ENCODE measurements around the gene SBF2.
A peak's percentile ranks its signal among the peaks of the same experiment; 100 is the strongest.

Gene SBF2

GRCh38 chr11:10317776-10318526 lies 23.9 kb upstream of the SBF2 start:
- DNase-seq (ENCODE audit: low read depth in 4 of 4, low spot score in 1 of 4): no peak

DNA sequence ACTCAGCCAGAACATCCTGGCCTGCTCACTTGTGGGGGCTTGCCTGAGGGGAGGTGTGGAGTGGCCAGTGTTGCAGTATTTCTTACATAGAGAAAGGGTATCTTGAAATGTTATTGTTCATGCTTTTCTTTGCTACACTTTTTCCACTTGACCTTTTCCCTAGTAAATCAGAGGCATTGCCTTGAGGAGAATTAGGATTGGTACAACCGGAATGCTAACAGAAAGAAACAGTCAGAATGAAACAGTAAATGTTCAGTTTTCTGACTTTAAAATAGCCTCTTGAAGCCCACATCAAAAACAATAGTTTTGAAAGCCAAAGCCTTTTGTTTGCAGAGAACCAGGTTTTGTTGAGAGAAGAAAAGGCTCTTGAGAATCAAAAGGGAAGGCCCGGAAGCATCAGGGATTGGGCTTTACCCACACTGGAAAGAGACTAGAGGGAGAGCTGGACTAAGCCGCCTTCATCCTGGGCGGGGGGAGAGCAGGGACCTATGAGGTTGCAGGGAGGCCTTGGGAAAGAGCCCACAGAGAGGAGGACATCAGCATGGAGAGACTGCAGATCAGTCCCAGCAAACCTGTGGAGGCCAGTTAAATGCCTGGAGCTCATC lies 23.2 kb upstream of the SBF2 start:
- no peak for DNase-seq (ENCODE audit: low read depth in 4 of 4, low spot score in 1 of 4)

DNA sequence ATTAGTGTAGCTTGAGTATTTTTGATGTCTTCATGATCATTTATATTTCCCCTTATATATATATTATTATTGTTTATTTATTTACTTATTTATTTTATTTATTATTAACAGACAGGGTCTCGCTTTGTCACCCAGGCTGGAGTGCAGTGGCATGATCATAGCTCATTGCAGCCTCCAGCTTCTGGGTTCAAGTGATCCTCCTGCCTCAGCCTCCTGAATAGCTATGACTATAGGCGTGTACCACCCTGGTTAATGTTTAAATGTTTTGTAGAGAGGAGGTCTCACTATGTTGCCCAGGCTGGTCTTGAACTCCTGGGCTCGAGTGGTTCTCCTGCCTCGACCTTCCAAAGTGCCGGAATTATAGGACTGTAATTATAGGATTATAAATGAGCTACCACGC lies 21.1 kb upstream of the SBF2 start:
- DNase-seq (ENCODE audit: low read depth in 4 of 4, low spot score in 1 of 4): no peak

- no peak for DNase-seq (ENCODE audit: low read depth in 4 of 4, low spot score in 1 of 4)
Measured at GRCh38 chr11:10314199-10315072, 20.4 kb upstream of the SBF2 start.

DNA sequence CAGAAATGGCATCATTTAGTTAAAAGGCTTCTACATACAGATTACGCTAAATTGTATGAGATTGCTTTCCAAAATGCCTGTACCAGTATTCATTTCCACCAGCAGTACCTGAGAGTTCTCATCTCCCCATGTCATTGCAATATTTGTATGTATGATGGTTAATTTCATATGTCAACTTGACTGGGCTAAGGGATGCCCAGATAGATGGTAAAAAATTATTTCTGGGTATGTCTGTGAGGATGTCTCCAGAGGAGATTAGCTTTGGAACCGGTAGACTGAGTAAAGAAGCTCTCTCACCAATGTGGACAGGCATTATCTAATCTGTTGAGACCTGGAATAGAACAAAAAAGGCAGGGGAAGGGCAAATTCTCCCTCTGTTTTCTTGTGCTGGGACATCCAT lies 17.8 kb upstream of the SBF2 start:
- no peak for DNase-seq (ENCODE audit: low read depth in 4 of 4, low spot score in 1 of 4)

GRCh38 chr11:10310301-10310841 lies 16.4 kb upstream of the SBF2 start:
- no peak for DNase-seq (ENCODE audit: low read depth in 4 of 4, low spot score in 1 of 4)

DNA sequence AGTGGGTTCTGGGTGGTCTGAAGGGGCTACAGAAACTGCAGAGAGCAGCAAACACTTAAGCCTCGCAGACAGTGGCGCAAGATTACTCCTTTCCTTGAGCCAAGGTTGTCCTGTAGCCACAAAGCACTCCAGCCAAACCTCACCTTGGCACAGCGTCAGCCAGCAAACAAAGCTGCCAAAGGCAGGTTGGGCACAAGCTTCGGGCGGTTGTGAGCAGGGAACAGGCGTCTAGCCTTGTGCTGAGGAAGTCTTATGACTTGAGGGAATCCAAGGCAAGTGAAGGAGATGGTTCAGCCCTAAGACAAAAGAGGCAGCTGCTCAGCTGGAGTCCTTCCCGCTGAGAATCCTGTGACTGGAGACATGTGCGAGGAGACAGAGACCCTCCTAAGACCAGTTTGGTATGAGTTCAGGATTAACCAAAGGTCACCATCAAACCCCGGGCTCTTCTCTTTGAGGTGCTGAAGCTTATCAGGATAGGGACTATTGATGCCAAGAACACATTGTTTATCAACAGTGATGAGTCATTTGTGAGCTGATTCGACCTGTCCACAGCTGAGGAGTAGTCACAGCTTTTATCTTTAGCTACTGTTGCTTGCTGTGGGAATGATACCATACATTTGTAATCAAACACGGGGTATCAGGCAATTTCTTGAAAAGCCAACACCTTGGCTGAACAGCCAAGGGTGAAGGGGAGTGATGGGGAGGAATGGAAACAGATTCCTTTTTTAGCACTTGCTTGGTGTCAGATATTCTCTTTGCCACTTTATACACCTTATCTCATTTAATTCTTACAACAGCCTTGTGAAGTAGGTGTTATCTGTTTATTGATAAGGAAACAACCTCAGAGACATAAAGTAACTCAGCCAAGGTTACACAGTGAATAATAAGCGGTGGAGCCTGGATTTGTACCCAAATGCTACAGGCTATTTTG lies 15.4 kb upstream of the SBF2 start:
- DNase-seq (ENCODE audit: low read depth in 4 of 4, low spot score in 1 of 4): no peak

DNA sequence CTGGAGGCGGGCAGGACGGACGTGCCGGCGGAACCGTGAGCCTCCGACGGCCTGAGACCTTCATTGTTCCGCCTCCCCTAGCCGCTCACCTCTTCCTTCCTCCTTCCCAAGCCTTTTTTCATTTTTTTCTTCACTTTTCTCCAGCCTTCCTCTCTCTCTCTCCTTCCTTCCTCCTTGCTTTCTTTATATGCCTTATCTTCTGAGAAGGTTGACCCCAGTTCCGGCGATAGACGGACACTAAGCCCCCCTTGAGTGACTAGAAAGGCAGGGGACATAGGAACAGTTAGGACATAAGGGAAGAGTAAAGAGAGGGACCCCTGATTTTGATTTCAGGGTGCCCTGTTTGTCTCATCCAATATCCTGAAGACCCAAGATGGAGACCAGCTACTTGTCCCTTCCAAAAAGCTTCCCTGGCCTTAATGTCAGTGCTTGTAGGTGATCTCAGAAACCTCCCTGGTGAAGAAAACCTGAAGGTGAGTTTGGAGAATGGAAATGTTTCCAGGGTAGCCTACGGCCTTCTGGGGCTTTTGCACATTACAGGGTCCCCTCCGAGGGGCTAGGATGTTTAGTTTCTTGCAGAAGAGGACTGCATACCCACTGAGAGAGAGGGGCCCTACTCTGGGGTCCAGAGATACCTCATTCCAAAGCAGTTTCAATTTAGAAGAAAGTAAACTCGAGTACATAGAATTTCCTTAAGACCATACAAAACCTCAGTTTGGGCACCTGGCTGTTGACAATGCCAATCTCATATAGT lies 14.4 kb upstream of the SBF2 start:
- no peak for DNase-seq (ENCODE audit: low read depth in 4 of 4, low spot score in 1 of 4)

GRCh38 chr11:10307400-10308200 lies 13.6 kb upstream of the SBF2 start:
- DNase-seq (ENCODE audit: low read depth in 4 of 4, low spot score in 1 of 4): peak; percentile 64 to 80 (median 68)

DNA sequence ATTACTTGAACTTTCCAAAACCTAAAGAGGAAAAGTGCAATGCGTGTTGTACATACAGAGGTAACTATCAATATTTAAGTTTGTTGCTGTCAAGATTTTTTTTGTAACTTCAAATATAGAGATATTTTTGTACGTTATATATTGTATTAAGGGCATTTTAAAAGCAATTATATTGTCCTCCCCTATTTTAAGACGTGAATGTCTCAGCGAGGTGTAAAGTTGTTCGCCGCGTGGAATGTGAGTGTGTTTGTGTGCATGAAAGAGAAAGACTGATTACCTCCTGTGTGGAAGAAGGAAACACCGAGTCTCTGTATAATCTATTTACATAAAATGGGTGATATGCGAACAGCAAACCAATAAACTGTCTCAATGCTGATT lies 13.0 kb upstream of the SBF2 start:
- no peak for DNase-seq (ENCODE audit: low read depth in 4 of 4, low spot score in 1 of 4)

DNA sequence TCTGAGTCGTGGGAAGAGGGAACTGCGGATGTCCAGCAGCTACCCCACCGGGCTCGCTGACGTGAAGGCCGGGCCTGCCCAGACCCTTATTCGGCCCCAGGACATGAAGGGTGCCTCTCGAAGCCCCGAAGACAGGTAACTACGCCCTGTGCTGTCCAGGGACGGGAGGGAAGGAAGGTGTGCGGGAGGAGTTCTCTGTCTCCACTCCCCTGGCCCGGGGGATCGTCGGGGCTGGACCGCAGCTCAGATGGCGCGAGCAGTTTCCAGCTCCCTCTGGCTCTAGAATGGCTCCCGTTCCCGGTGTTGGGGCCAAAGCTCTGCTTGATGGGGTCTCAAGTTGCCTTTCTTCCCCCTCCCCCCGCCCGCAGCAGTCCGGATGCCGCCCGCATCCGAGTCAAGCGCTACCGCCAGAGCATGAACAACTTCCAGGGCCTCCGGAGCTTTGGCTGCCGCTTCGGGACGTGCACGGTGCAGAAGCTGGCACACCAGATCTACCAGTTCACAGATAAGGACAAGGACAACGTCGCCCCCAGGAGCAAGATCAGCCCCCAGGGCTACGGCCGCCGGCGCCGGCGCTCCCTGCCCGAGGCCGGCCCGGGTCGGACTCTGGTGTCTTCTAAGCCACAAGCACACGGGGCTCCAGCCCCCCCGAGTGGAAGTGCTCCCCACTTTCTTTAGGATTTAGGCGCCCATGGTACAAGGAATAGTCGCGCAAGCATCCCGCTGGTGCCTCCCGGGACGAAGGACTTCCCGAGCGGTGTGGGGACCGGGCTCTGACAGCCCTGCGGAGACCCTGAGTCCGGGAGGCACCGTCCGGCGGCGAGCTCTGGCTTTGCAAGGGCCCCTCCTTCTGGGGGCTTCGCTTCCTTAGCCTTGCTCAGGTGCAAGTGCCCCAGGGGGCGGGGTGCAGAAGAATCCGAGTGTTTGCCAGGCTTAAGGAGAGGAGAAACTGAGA lies 12.2 kb upstream of the SBF2 start:
- DNase-seq (ENCODE audit: low read depth in 4 of 4, low spot score in 1 of 4): no peak

DNA sequence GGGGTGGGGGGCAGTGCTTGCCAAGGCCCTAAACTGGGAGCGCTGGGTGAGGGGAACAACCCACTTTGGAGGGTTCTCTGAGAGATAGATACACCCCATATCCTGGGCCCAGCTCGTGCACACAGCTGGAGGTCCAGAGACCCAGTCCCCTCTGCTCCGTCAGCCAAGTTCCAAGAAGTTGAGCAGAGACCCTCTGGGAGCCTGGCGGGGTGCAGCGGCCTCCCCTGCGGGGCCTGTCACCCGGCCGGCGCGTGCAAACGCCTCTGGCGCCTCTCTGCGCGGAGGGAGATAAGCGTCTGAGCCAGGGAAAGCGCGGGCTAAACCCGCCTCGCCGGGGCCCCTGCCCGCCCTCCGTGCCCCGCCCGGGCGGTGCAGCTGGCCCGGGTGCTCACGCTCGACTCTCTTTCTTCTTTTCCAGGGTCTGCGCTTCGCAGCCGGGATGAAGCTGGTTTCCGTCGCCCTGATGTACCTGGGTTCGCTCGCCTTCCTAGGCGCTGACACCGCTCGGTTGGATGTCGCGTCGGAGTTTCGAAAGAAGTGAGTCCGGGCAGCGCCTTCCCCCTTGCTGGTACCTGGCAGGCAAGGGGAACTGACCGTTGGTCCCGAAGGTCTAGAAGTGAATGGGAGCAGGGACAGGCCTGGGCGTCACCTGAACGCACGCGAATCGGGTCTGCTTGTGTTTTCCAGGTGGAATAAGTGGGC lies 11.4 kb upstream of the SBF2 start:
- no peak for DNase-seq (ENCODE audit: low read depth in 4 of 4, low spot score in 1 of 4)

DNA sequence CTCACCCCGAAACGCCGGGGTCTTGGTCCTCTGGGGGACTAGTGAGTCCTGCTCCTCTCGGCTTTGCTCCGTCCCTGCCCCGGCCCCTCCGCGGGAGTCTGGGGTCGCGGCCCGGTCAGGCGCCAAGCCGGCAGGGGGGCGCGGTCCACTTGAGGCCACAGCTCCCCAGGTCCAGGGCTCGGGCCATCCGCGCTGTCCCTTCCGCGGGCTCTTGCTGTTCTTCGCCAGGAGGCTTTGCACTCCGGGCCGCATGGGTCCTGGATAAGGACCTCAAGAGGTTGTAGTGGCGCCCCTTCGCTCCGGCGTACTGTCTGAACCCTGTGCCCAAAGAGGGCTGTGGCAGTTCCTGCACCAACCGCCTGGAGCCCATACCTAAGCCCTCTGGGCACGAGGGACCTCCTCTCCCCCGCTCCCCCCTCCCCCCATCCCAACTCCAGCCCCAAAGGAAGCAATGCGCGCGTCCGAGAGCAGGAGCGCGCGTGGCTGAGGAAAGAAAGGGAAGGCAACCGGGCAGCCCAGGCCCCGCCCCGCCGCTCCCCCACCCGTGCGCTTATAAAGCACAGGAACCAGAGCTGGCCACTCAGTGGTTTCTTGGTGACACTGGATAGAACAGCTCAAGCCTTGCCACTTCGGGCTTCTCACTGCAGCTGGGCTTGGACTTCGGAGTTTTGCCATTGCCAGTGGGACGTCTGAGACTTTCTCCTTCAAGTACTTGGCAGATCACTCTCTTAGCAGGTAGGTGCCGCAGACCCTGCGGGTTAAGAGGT lies 10.7 kb upstream of the SBF2 start, which contains the start of gene ADM:
TSS of gene ADM (plus strand) at position 579 of the 767 bp plus-strand sequence. CDS start 628 bp downstream, outside the sequence.
- DNase-seq (ENCODE audit: low read depth in 4 of 4, low spot score in 1 of 4): no peak

- DNase-seq (ENCODE audit: low read depth in 4 of 4, low spot score in 1 of 4): no peak
Measured at GRCh38 chr11:10303558-10304363, 9.7 kb upstream of the SBF2 start.

DNA sequence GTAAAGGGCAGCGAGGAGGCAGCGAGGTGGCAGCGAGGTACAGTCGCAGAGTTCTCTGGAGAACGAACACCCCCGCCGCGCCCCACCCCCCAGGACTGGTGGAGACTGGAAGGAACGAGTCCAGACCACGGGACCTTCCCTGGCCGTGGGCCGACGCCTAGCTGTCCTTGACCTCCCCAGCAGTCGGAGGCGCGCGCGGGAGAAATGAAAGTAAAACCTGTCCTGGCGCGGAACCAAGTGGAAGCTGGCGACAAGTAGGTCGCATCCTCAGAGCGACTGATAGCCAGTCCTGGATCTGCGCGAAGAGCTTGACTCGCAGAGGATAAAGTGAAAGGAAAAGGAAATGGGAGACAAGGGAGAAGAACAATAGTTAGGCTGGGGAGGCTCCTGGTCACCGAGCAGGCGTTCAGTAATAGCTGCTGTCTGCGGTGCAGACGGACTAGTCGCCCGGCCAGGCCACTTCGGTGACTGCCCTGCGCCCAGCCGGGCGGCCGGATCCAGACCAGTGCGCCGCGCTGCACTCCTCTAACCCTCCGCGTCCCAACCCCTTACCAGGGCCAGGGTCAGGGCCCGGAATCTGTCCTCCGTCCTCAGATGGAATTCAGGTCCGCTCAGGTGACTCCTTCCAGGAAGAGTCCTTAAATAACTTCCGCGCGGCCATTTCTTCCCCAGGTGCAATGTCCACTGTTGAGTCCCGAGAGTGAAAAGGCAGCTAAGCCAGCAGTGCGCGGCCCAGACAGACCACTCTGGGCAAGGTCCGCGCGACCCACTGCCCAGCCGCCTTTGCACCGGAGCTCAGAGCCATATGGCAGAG lies 8.9 kb upstream of the SBF2 start:
- DNase-seq (ENCODE audit: low read depth in 4 of 4, low spot score in 1 of 4): no peak
